Left renal pelvis (tissue), 4 donors: ENCODE measurements around the gene METTL3. TPM values are rescaled to one million over a fixed set of nuclear protein-coding genes. Genes with fewer than 3 reads are reported as not detected.

Source experiments
- DNase-seq, 4 donors: peaks; one replicate each; pipeline ENCODE4 v3.0.0-alpha.2; 2013; ENCODE audit warnings: low read depth in 4 of 4, low spot score in 3 of 4
- polyA plus RNA-seq, 4 donors: library from polyadenylated mRNA; unstranded; fragments of 120-200 nt; gene quantifications; one replicate each; pipeline ENCODE4 v1.2.1, GENCODE V29; 2013; ENCODE audit not compliant: insufficient read length in 4 of 4

The METTL3 gene
- polyA plus RNA-seq, 4 donors = 61.3 to 107 (median 84.3) TPM

- DNase-seq = no peak
Observed at GRCh38 chr14:21527318-21527679, 16.2 kb upstream of the METTL3 start.

- no peak for DNase-seq
Observed at GRCh38 chr14:21526672-21527317, 15.7 kb upstream of the METTL3 start.

GRCh38 chr14:21525962-21526671 lies 15.0 kb upstream of the METTL3 start, which contains the start of gene SALL2:
Gene SALL2 (minus strand): TSS chr14:21526346. CDS start chr14:21526127, 219 bp downstream.
- peak; percentile 81 to 88 (median 84) for DNase-seq

DNA sequence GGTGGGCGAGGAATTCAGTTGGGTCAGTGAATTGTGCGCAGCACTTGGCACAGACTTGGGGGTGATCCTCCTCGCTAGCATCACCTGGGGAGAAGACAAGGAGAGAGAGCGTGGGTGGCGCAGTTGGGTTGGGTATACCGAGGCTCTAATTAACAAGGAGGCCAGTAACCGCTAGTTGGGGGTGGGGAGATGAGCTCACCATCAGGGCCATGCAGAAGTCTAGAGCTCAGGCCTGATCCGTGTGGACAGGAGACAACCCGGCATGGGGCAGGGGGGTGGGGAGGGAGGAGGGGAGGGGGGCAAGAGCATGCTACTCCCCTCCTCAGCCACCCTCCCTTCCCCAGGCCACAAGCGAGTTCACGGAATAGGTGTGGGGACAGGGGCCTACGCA lies 14.4 kb upstream of the METTL3 start:
- no peak for DNase-seq

- no peak for DNase-seq
Observed at GRCh38 chr14:21524575-21525490, 13.7 kb upstream of the METTL3 start.

DNA sequence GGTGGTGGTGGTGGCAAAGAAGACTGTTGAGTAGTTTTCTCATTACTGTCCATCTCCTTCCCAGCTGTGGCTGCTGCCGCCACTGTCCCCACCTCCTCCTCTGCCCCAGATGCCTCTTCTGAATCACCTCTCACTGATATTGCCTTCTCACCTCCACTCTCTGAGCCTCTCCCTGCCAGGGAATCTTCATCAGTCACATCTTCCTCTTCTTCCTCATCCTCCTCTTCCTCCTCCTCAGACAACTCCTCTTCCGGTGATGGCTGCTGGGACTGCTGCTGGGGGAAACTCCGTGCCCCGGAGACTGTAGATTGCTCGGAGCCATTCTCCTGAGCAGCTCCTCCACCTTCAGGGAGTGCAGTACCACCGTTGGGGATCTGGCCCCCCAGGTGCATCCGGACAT lies 12.1 kb upstream of the METTL3 start:
- no peak for DNase-seq

- no peak for DNase-seq
Observed at GRCh38 chr14:21521501-21521900, 10.4 kb upstream of the METTL3 start.

GRCh38 chr14:21520767-21521166 lies 9.6 kb upstream of the METTL3 start:
- no peak for DNase-seq

- DNase-seq = no peak
Observed at GRCh38 chr14:21518725-21519124, 7.6 kb upstream of the METTL3 start.

- DNase-seq = no peak
Observed at GRCh38 chr14:21514341-21514740, 3.2 kb upstream of the METTL3 start.

GRCh38 chr14:21509432-21510143 lies 1.6 kb downstream of the METTL3 start:
- DNase-seq = no peak

DNA sequence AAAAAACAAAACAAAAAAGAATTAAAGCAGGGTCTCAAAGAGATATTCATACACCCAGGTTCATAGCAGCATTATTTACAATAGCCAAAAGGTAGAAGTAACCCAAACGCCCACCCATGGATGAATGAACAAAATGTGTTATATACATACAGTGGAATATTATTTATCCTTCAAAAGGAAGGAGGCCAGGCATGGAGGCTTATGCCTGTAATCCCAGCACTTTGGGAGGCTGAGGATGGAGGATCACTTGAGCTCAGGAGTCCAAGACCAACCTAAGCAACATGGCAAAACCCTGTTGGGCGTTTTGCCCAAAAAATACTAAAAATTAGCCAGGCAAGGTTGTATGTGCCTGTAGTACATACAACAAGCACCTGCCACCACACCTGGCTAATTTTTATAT lies 4.6 kb downstream of the METTL3 start:
- no peak for DNase-seq

DNA sequence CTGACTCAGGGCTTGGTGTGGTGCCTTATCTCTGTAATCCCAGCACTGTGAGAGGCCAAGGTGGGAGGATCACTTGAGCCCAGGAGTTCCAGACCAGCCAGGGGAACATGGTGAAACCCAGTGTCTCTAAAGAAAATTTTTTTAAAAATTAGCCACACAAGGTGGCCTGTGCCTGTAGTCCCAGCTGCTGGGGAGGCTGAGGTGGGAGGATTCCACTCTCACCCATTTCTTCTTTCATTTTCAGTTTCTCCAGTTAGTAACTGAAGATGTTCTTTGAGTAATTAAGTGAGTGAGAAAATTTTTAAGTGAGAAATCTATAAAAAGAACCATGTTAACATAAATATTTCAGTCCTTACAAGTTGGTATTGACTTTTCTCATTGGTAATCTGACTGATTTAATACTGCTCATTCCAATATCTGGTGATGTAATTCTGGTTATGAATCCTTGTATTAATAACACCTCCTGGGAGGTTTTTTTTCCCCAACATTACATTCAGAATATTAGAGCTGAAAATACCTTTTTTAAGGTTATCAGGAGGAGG lies 6.1 kb downstream of the METTL3 start:
- DNase-seq = no peak

DNA sequence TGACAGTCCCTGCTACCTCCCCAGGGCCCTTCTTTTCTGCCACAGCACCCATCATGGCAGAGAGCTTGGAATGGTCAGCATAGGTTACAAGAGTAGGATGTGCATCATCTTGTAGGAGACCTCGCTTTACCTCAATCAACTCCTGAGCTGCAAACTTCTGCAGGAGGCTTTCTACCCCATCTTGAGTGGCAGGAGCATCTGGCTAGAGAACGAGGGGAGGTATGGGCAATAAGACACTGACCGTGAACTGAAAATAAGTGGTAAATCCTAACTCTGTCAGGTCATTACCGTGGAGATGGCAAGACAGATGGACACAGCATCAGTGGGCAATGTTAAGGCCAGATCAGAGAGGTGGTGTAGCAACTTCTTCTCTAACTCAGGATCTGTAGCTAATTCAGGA lies 7.8 kb downstream of the METTL3 start:
- no peak for DNase-seq

- DNase-seq = no peak
Observed at GRCh38 chr14:21501568-21501967, 9.6 kb downstream of the METTL3 start.

- peak in 1 of 4 donors; percentile 38 for DNase-seq
Observed at GRCh38 chr14:21498540-21499526, 12.3 kb downstream of the METTL3 start.

- no peak for DNase-seq
Observed at GRCh38 chr14:21496453-21496852, 14.7 kb downstream of the METTL3 start.

GRCh38 chr14:21494902-21495762 lies 16.0 kb downstream of the METTL3 start:
- DNase-seq = no peak
